ENCODE data around the gene PODXL2.
A peak's percentile ranks its signal among the peaks of the same experiment; 100 is the strongest.

Gene PODXL2

DNA sequence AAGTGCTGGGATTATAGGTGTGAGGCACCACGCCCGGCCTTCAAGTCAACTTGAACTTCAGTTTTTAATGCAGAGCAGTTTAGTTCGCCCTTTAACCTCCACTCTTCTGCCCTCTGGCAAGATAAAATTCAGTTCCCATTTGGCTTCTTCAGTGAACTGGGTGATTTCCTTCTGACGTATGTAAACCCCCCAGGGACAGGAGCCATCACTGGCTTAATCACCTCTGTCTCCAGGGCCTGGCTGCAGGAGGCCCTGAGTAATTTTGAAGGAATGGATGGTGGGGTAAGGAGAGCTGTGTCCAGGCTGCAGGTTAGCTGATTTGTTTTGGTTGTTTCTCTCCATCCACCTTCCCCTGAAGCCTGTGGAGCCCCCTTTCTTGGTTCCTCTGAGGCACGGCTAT is 18.9 kb upstream of the PODXL2 start:
- H3K4me2 ChIP-seq = peak overlapping the region; percentile 20 to 80 (median 61); a peak in 20 of 22 replicates
- H3K36me3 ChIP-seq = peaks cover 52 to 99% (median 95%) of the 10 kb centered on the region in 11 experiments
- no peak for TF ChIP-seq Cebpa-rat (IDR thresholded peaks at IDR 0.05)

DNA sequence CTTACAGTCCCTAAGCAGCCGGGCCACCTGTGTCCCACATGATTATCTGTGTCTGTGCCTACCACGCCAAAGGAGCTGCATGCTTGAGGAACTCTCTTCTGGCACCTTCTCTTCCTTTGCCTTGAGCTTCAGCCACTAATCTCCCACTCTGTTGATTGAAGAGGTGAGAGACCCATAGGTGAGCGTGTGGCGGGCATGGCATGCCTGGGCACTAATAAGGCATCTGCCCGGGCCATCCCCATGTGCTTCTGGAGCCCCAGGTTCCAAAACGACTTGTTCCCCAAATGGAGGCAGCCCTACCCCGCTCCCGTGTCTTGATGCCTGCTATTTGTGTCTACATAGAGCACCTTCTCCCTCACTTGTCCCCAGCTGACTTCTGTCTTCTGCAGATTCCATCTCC is 17.7 kb upstream of the PODXL2 start:
- no peak overlapping the region for H3K4me3 ChIP-seq
- H3K9me3 ChIP-seq (replicated peaks in 1 of 11) = no peaks in the 10 kb centered on the region
- H3K27ac ChIP-seq = 0 out of 22 replicates have a peak overlapping the region, but pooled peaks of 1 of the 11 experiments have one; percentile 1
- H3K27me3 ChIP-seq = no peaks in the 10 kb centered on the region
- H3K4me1 ChIP-seq = peaks cover 16 to 62% (median 46%) of the 10 kb centered on the region in 10 experiments
- TF ChIP-seq Cebpa-rat (IDR thresholded peaks at IDR 0.05) = no peak
- peaks cover 47 to 99% (median 95%) of the 10 kb centered on the region in 11 experiments for H3K36me3 ChIP-seq
- H4K20me1 ChIP-seq = peaks cover 0 to 68% (median 50%) of the 10 kb centered on the region in 11 experiments; a peak in 14 of 22 replicates
- H3K9ac ChIP-seq = no peak overlapping the region
- peak overlapping the region in 1 of 11 experiments; percentile 60; a peak in 2 of 22 replicates for H3K4me2 ChIP-seq

More for the DNA sequence above, 18.9 kb upstream of the PODXL2 start:
- no peak overlapping the region for H3K4me3 ChIP-seq
- H3K27me3 ChIP-seq = no peaks in the 10 kb centered on the region
- H3K27ac ChIP-seq = peak overlapping the region in 5 of 11 experiments; percentile 7 to 59 (median 48); a peak in 4 of 22 replicates
- H3K9me3 ChIP-seq (replicated peaks in 1 of 11) = no peaks in the 10 kb centered on the region
- H3K9ac ChIP-seq = no peak overlapping the region; a peak in 1 of 22 replicates
- peaks cover 0 to 65% (median 38%) of the 10 kb centered on the region in 11 experiments; a peak in 13 of 22 replicates for H4K20me1 ChIP-seq
- peaks cover 16 to 60% (median 46%) of the 10 kb centered on the region in 10 experiments for H3K4me1 ChIP-seq

GRCh38 chr3:127612966-127613365 is 16.0 kb upstream of the PODXL2 start:
- Histone ChIP-seq H3K27me3 (no peaks in the 10 kb centered on the region), H3K27ac (peak overlapping the region in 3 of 11 experiments; percentile 9 to 25 (median 13); a peak in 3 of 22 replicates), H3K4me1 (peaks cover 16 to 62% (median 46%) of the 10 kb centered on the region in 10 experiments), H3K9ac (peak overlapping the region in 1 of 11 experiments; percentile 1; a peak in 1 of 22 replicates), H3K4me2 (peak overlapping the region in 8 of 11 experiments; percentile 18 to 55 (median 38); a peak in 14 of 22 replicates), H3K4me3 (no peak overlapping the region), H3K36me3 (peaks cover 47 to 99% (median 95%) of the 10 kb centered on the region in 11 experiments), H4K20me1 (peaks cover 0 to 76% (median 55%) of the 10 kb centered on the region in 11 experiments; a peak in 14 of 22 replicates), H3K9me3 (replicated peaks in 1 of 11) (no peaks in the 10 kb centered on the region)
- TF ChIP-seq Cebpa-rat (IDR thresholded peaks at IDR 0.05) = peak in 2 of 11 experiments; percentile 40 to 47; a peak in 1 of 22 replicates

GRCh38 chr3:127613406-127613805 is 15.6 kb upstream of the PODXL2 start:
- peaks cover 0 to 80% (median 55%) of the 10 kb centered on the region in 11 experiments; a peak in 14 of 22 replicates for H4K20me1 ChIP-seq

DNA sequence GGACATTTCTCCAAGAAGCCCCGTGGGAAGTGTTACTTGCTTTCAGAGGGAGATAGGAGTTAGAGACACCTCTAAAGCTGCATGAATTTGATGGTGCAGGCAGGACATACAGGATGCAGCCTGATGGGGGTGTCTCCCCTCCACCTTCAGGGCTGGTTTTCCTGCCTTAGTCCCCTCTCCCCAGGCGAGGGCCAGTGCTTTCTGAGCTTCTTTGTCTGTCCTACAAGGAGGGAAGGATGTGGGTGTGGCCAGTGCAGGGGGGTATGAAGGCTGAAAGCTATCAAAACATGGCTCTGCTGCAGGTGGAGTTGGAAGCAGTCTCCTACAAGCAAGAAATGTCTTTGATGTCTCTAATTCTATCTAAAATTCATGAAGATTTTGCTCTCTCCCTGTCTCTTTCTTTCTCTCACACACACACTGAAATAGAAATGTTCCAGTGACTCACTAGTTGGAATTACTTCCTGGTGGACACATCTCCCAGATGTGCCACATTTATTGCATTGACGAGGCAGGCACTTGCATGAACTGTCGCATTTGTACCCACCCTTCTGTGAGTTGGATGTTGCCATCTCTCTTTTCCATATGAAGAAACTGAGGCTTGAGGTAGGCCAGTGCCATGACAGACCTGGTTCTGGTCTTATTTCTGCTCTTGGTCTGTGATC is 13.9 kb upstream of the PODXL2 start:
- Histone ChIP-seq H3K4me2 (no peak overlapping the region), H4K20me1 (peaks cover 0 to 89% (median 58%) of the 10 kb centered on the region in 11 experiments; a peak in 14 of 22 replicates), H3K36me3 (peaks cover 54 to 100% (median 98%) of the 10 kb centered on the region in 11 experiments), H3K4me3 (no peak overlapping the region), H3K9me3 (replicated peaks in 1 of 11) (no peaks in the 10 kb centered on the region), H3K4me1 (peaks cover 4 to 42% (median 28%) of the 10 kb centered on the region in 10 experiments), H3K27ac (no peak overlapping the region), H3K9ac (no peak overlapping the region), H3K27me3 (no peaks in the 10 kb centered on the region)
- TF ChIP-seq Cebpa-rat (IDR thresholded peaks at IDR 0.05) = no peak

More at GRCh38 chr3:127613406-127613805, 15.6 kb upstream of the PODXL2 start:
- peak overlapping the region in 3 of 11 experiments; percentile 9 to 25 (median 13); a peak in 2 of 22 replicates for H3K27ac ChIP-seq
- H3K4me2 ChIP-seq = peak overlapping the region in 6 of 11 experiments; percentile 18 to 55 (median 38); a peak in 9 of 22 replicates
- no peak overlapping the region for H3K4me3 ChIP-seq
- H3K27me3 ChIP-seq = no peaks in the 10 kb centered on the region
- H3K9me3 ChIP-seq (replicated peaks in 1 of 11) = no peaks in the 10 kb centered on the region
- H3K36me3 ChIP-seq = peaks cover 47 to 99% (median 95%) of the 10 kb centered on the region in 11 experiments
- H3K4me1 ChIP-seq = peaks cover 16 to 58% (median 45%) of the 10 kb centered on the region in 10 experiments
- TF ChIP-seq Cebpa-rat (IDR thresholded peaks at IDR 0.05) = no peak
- H3K9ac ChIP-seq = peak overlapping the region in 1 of 11 experiments; percentile 1; a peak in 1 of 22 replicates

GRCh38 chr3:127615631-127616305 is 13.2 kb upstream of the PODXL2 start:
- Histone ChIP-seq H3K9me3 (replicated peaks in 1 of 11) (no peaks in the 10 kb centered on the region), H3K36me3 (peaks cover 56 to 100% (median 98%) of the 10 kb centered on the region in 11 experiments)

DNA sequence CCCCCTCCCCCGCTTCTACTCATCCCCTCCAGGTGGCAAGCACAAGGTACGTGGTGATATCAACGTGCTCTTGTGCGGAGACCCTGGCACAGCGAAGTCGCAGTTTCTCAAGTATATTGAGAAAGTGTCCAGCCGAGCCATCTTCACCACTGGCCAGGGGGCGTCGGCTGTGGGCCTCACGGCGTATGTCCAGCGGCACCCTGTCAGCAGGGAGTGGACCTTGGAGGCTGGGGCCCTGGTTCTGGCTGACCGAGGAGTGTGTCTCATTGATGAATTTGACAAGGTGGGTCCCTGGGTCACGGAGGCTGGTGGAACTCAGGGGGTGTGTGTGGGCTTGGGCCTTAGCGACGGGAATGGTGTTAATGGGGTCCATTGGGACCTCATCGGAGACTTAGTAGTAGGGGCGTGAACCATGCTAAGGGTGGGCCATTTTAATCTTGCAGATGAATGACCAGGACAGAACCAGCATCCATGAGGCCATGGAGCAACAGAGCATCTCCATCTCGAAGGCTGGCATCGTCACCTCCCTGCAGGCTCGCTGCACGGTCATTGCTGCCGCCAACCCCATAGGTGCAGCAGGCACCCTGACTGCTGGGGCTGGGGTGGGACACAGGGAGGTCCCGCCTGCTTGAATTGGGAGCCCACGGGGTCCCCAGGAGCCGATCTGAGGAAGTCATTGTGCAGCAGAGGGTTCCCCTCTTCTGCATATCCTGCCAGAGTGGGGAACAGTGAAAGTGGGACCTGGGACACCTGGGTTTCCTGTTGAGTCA is 12.0 kb upstream of the PODXL2 start:
- Histone ChIP-seq H3K27me3 (no peaks in the 10 kb centered on the region), H3K4me3 (no peak overlapping the region), H3K9ac (no peak overlapping the region), H3K4me1 (peaks cover 0 to 28% (median 17%) of the 10 kb centered on the region in 10 experiments; a peak in 16 of 20 replicates), H4K20me1 (peaks cover 0 to 94% (median 57%) of the 10 kb centered on the region in 11 experiments; a peak in 14 of 22 replicates), H3K27ac (no peak overlapping the region), H3K4me2 (no peak overlapping the region), H3K9me3 (replicated peaks in 1 of 11) (no peaks in the 10 kb centered on the region), H3K36me3 (peaks cover 67 to 100% (median 100%) of the 10 kb centered on the region in 11 experiments)
- no peak for TF ChIP-seq Cebpa-rat (IDR thresholded peaks at IDR 0.05)

More at GRCh38 chr3:127615631-127616305, 13.2 kb upstream of the PODXL2 start:
- Histone ChIP-seq H3K27me3 (no peaks in the 10 kb centered on the region), H3K4me3 (no peak overlapping the region), H4K20me1 (peaks cover 0 to 89% (median 53%) of the 10 kb centered on the region in 11 experiments; a peak in 14 of 22 replicates), H3K4me2 (no peak overlapping the region), H3K4me1 (peaks cover 0 to 35% (median 21%) of the 10 kb centered on the region in 10 experiments; a peak in 16 of 20 replicates), H3K27ac (no peak overlapping the region), H3K9ac (no peak overlapping the region)
- no peak for TF ChIP-seq Cebpa-rat (IDR thresholded peaks at IDR 0.05)

DNA sequence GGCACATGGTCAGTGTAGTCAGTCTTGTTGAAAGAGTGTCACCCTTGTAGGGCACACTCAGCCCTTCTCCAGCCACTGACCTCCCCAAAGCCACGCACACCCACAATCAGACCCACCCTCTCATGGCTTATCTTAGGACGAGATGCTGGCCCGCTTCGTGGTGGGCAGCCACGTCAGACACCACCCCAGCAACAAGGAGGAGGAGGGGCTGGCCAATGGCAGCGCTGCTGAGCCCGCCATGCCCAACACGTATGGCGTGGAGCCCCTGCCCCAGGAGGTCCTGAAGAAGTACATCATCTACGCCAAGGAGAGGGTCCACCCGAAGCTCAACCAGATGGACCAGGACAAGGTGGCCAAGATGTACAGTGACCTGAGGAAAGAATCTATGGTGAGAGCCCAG is 10.1 kb upstream of the PODXL2 start:
- Histone ChIP-seq H3K4me3 (no peak overlapping the region), H3K4me1 (peaks cover 0 to 9% (median 0%) of the 10 kb centered on the region in 10 experiments; a peak in 5 of 20 replicates), H3K27me3 (no peaks in the 10 kb centered on the region), H3K27ac (no peak overlapping the region), H3K9me3 (replicated peaks in 1 of 11) (no peaks in the 10 kb centered on the region), H3K9ac (no peak overlapping the region), H4K20me1 (peaks cover 0 to 93% (median 47%) of the 10 kb centered on the region in 11 experiments; a peak in 13 of 22 replicates), H3K36me3 (peaks cover 66 to 96% (median 94%) of the 10 kb centered on the region in 11 experiments), H3K4me2 (no peak overlapping the region)
- no peak for TF ChIP-seq Cebpa-rat (IDR thresholded peaks at IDR 0.05)

Data from BLaER1 treated with 17β-estradiol and CSF1 and Interleukin-3, amounts not matched to agents 10 nM and 100 nM (cell line).